ENCODE data around the gene TFPT.
"Not testable (repeated sequence)": the region's sequence is repeated elsewhere in the genome, so short reads cannot be mapped to it uniquely, and the experiment has no call there.

Gene TFPT

GRCh38 chr19:54114340-54115108 is 933 bp downstream of the TFPT start:
- DNase-seq (ENCODE audit: low read depth) = no peak

GRCh38 chr19:54109651-54110050 is 5.8 kb downstream of the TFPT start:
- no peak for DNase-seq (ENCODE audit: low read depth)

- no peak for DNase-seq (ENCODE audit: low read depth)
Observed at GRCh38 chr19:54108496-54108895, 7.0 kb downstream of the TFPT start.

- DNase-seq (ENCODE audit: low read depth) = no peak
Observed at GRCh38 chr19:54107876-54108490, 7.5 kb downstream of the TFPT start.

GRCh38 chr19:54106716-54107115 is 8.7 kb downstream of the TFPT start:
- DNase-seq (ENCODE audit: low read depth) = no peak

GRCh38 chr19:54105796-54106195 is 9.7 kb downstream of the TFPT start:
- DNase-seq (ENCODE audit: low read depth) = no peak

GRCh38 chr19:54104998-54105715 is 10.3 kb downstream of the TFPT start:
- DNase-seq (ENCODE audit: low read depth) = no peak

- peak; percentile 98 for DNase-seq (ENCODE audit: low read depth)
Observed at GRCh38 chr19:54102421-54103169, 12.9 kb downstream of the TFPT start, which contains the start of gene NDUFA3. Gene NDUFA3 (plus strand): TSS chr19:54102855. CDS start chr19:54102879, 24 bp downstream.

GRCh38 chr19:54100561-54100960 is 14.9 kb downstream of the TFPT start, which contains the start of gene OSCAR:
Gene OSCAR (minus strand): TSS chr19:54100803. CDS start chr19:54100792, 11 bp downstream.
- no peak for DNase-seq (ENCODE audit: low read depth)

- not testable (repeated sequence) for DNase-seq (ENCODE audit: low read depth)
Observed at GRCh38 chr19:54099903-54100255, 15.6 kb downstream of the TFPT start.

- DNase-seq (ENCODE audit: low read depth) = no peak
Observed at GRCh38 chr19:54099190-54099902, 16.1 kb downstream of the TFPT start.

- DNase-seq (ENCODE audit: low read depth) = peak; percentile 7
Observed at GRCh38 chr19:54096617-54097106, 18.8 kb downstream of the TFPT start.

- peak; percentile 9 for DNase-seq (ENCODE audit: low read depth)
Observed at GRCh38 chr19:54095859-54096616, 19.4 kb downstream of the TFPT start.

GRCh38 chr19:54095136-54095858 is 20.2 kb downstream of the TFPT start:
- no peak for DNase-seq (ENCODE audit: low read depth)

- no peak for DNase-seq (ENCODE audit: low read depth)
Observed at GRCh38 chr19:54094426-54095000, 20.9 kb downstream of the TFPT start.

- DNase-seq (ENCODE audit: low read depth) = no peak
Observed at GRCh38 chr19:54084410-54084809, 31.0 kb downstream of the TFPT start.

- no peak for DNase-seq (ENCODE audit: low read depth)
Observed at GRCh38 chr19:54081032-54081431, 34.4 kb downstream of the TFPT start, which contains the start of gene TARM1. Gene TARM1 (minus strand): TSS chr19:54081365. CDS start chr19:54081340, 25 bp downstream.

GRCh38 chr19:54077334-54077733 is 38.1 kb downstream of the TFPT start:
- DNase-seq (ENCODE audit: low read depth) = no peak

GRCh38 chr19:54074851-54075250 is 40.6 kb downstream of the TFPT start:
- no peak for DNase-seq (ENCODE audit: low read depth)
